Measurements from ENCODE around the gene IL20. TPM values are rescaled to one million over a fixed set of nuclear protein-coding genes. Genes with fewer than 3 reads are reported as not detected.

IL20 gene
- total and polyA plus RNA-seq, 10 of the 15 experiments (the other 5 are each of a cell fraction or from before 2014, with no cell fraction given): 0.08 to 0.13 TPM; not detected in 8

GRCh38 chr1:206895325-206895724 lies 29.9 kb downstream of the IL20 start:
- Histone ChIP-seq H3K4me2 (ENCODE audit: control insufficient read depth, insufficient read depth) (no peak overlapping the region), H3K36me3 (ENCODE audit: control insufficient read depth in 2 of 2, insufficient read depth in 2 of 2, low read length in 1 of 2) (no peaks in the 10 kb centered on the region), H3K9ac (ENCODE audit: control insufficient read depth, insufficient read depth, low read length) (no peak overlapping the region), H3K27me3 (replicated peaks in 1 of 2; ENCODE audit: control insufficient read depth in 2 of 2, insufficient read depth in 2 of 2, low read length in 1 of 2) (no peaks in the 10 kb centered on the region), H3K27ac (ENCODE audit: control insufficient read depth, insufficient read depth) (no peak overlapping the region), H2AFZ (ENCODE audit: control insufficient read depth, low read depth, low read length) (no peak overlapping the region), H3K79me2 (ENCODE audit: control insufficient read depth, insufficient read depth, low read length) (no peaks in the 10 kb centered on the region), H3K4me3 (no peak overlapping the region), H3K9me3 (replicated peaks; ENCODE audit: control insufficient read depth, insufficient read depth, low read length) (no peaks in the 10 kb centered on the region), H3K4me1 (ENCODE audit: control insufficient read depth, insufficient read depth, low read length) (no peaks in the 10 kb centered on the region), H4K20me1 (ENCODE audit: control insufficient read depth, insufficient read depth) (no peaks in the 10 kb centered on the region)
- DNase-seq (ENCODE audit: low read depth, low spot score): no peak
- no peak for ATAC-seq
- TF ChIP-seq CBFB (IDR thresholded peaks at IDR 0.05; ENCODE audit: low read depth): no peak
- TF ChIP-seq YY1 (IDR thresholded peaks at IDR 0.05; ENCODE audit: low read depth, low read length): no peak
- TF ChIP-seq SKIL (IDR thresholded peaks at IDR 0.05; ENCODE audit: low read depth, poor library complexity, severe bottlenecking): no peak
- TF ChIP-seq USF1 (IDR thresholded peaks at IDR 0.05; ENCODE audit: borderline replicate concordance, extremely low read length, insufficient read depth, low read depth, low read length): no peak
- no peak for TF ChIP-seq CHD1 (IDR thresholded peaks at IDR 0.05; ENCODE audit: low read depth, low read length)
- no peak for TF ChIP-seq SP1 (IDR thresholded peaks at IDR 0.05; ENCODE audit: low read depth, low read length)
- no peak for TF ChIP-seq ZNF217 (IDR thresholded peaks at IDR 0.05)
- RAD21 ChIA-PET (ENCODE audit: unreplicated experiment): interaction anchor here (0.8 kb wide), 1 partner anchor 87 kb away, joined by 3 read pairs; no protein-coding TSS in a partner anchor
- SMC1A ChIA-PET (ENCODE audit: uncharacterized antibody, unreplicated experiment): interaction anchor here (0.9 to 1.6 kb wide), 7 partner anchors 9 to 90 kb away, joined by 3 to 7 read pairs (median 4); no protein-coding TSS in a partner anchor
- no TSS peak for BruUV-seq (replicated peaks)
- WGBS (ENCODE audit: insufficient coverage, insufficient replicate concordance, low lambda C conversion rate, missing lambda C conversion rate): 67% methylated on average over 3 of the region's 3 CpGs
- in situ Hi-C loops (cut with MboI) (no loop called here), intact Hi-C loops (cut with micrococcal nuclease; ENCODE audit: unreplicated experiment) (no loop called here)
- POLR2A ChIA-PET: no interaction called here
- CTCF ChIA-PET: interaction anchor here (0.6 to 3.2 kb wide), 9 partner anchors 8 to 315 kb away, joined by 3 to 14 read pairs (median 4); partner anchors contain the start of gene IL20
- FAIRE-seq: no peak

Measured in GM12878 (cell line).